H9 (cell line): ENCODE data around the gene PTPRJ. TPM values are rescaled to one million over a fixed set of nuclear protein-coding genes. Genes with fewer than 3 reads are reported as not detected.

Experiments used
- DNase-seq: peaks from one replicate; pipeline ENCODE4 v3.0.0-alpha.2; 2017
- H2AFZ ChIP-seq: one replicate; pipeline ENCODE4 v1.6.1; 2013; ENCODE audit warnings: mild to moderate bottlenecking, low read length, control low read depth, moderate library complexity
- H2AK5ac ChIP-seq: 2 replicates; pipeline ENCODE4 v1.6.1; 2013; ENCODE audit warnings: low read length, control low read depth, mixed read lengths; ENCODE audit not compliant: insufficient read length
- H2BK120ac ChIP-seq: one replicate; pipeline ENCODE4 v1.6.1; 2013; ENCODE audit warnings: low read depth, mild to moderate bottlenecking, low read length, control low read depth, inconsistent platforms; ENCODE audit not compliant: poor library complexity, severe bottlenecking
- H2BK12ac ChIP-seq: 2 replicates; pipeline ENCODE4 v1.6.1; 2013; ENCODE audit warnings: low read length, control low read depth, mixed read lengths, low read depth; ENCODE audit not compliant: insufficient read length
- H2BK15ac ChIP-seq: 2 replicates; pipeline ENCODE4 v1.6.1; 2013; ENCODE audit warnings: low read depth, low read length, control low read depth
- H2BK20ac ChIP-seq: one replicate; pipeline ENCODE4 v1.6.1; 2013; ENCODE audit warnings: low read depth, mild to moderate bottlenecking, low read length, control low read depth, inconsistent platforms; ENCODE audit not compliant: poor library complexity, severe bottlenecking
- H2BK5ac ChIP-seq: 2 replicates; pipeline ENCODE4 v1.6.1; 2013; ENCODE audit warnings: low read length, control low read depth, mixed read lengths; ENCODE audit not compliant: insufficient read length
- H3K14ac ChIP-seq: 2 replicates; pipeline ENCODE4 v1.6.1; 2013; ENCODE audit warnings: low read length, control low read depth; ENCODE audit not compliant: insufficient read depth
- H3K18ac ChIP-seq: 2 replicates; pipeline ENCODE4 v1.6.1; 2013; ENCODE audit warnings: low read depth, mild to moderate bottlenecking, mixed read lengths, low read length, control low read depth; ENCODE audit not compliant: insufficient read length
- H3K23ac ChIP-seq: 2 replicates; pipeline ENCODE4 v1.6.1; 2013; ENCODE audit warnings: low read length, control low read depth, mixed read lengths, low read depth; ENCODE audit not compliant: insufficient read length
- H3K23me2 ChIP-seq: 2 replicates; pipeline ENCODE4 v1.6.1; 2013; ENCODE audit warnings: low read depth, mild to moderate bottlenecking, mixed read lengths, low read length, control low read depth; ENCODE audit not compliant: insufficient read length, poor library complexity, severe bottlenecking
- H3K27ac ChIP-seq: 2 replicates; pipeline ENCODE4 v1.5.1; 2013; ENCODE audit warnings: low read length, control low read depth, mixed read lengths, low read depth; ENCODE audit not compliant: insufficient read length
- H3K27me3 ChIP-seq: 2 replicates; pipeline ENCODE4 v1.6.1; 2013; ENCODE audit warnings: low read length, control low read depth, inconsistent platforms; ENCODE audit not compliant: insufficient read depth
- H3K4ac ChIP-seq: 2 replicates; pipeline ENCODE4 v1.6.1; 2013; ENCODE audit warnings: low read depth, mild to moderate bottlenecking, control low read depth, inconsistent platforms, low read length, moderate library complexity
- H3K4me1 ChIP-seq: 2 replicates; pipeline ENCODE4 v1.6.1; 2013; ENCODE audit warnings: low read length, control low read depth, inconsistent platforms; ENCODE audit not compliant: insufficient read depth
- H3K4me2 ChIP-seq: 2 replicates; pipeline ENCODE4 v1.6.1; 2013; ENCODE audit warnings: low read length, control low read depth, mixed read lengths; ENCODE audit not compliant: insufficient read length, insufficient read depth
- H3K56ac ChIP-seq: 2 replicates; pipeline ENCODE4 v1.6.1; 2013; ENCODE audit warnings: low read depth, mild to moderate bottlenecking, mixed read lengths, low read length, control low read depth; ENCODE audit not compliant: insufficient read length
- H3K79me1 ChIP-seq: 2 replicates; pipeline ENCODE4 v1.6.1; 2013; ENCODE audit warnings: low read depth, mild to moderate bottlenecking, moderate library complexity, low read length, control low read depth, inconsistent platforms; ENCODE audit not compliant: insufficient read depth, poor library complexity, severe bottlenecking
- H3K79me2 ChIP-seq: 2 replicates; pipeline ENCODE4 v1.6.1; 2013; ENCODE audit warnings: low read length, control low read depth, inconsistent platforms; ENCODE audit not compliant: insufficient read depth
- H3K9ac ChIP-seq: 2 replicates; pipeline ENCODE4 v1.6.1; 2013; ENCODE audit warnings: low read length, control low read depth, mixed read lengths; ENCODE audit not compliant: insufficient read length; ENCODE audit errors: extremely low read depth
- H3K9me3 ChIP-seq: one replicate; pipeline ENCODE4 v1.6.1; 2013; ENCODE audit warnings: low read depth, low read length, inconsistent platforms; ENCODE audit not compliant: control insufficient read depth
- H3T11ph ChIP-seq: one replicate; pipeline ENCODE4 v1.6.1; 2013; ENCODE audit warnings: mild to moderate bottlenecking, low read length, control low read depth, inconsistent platforms
- H4K20me1 ChIP-seq: one replicate; pipeline ENCODE4 v1.6.1; 2013; ENCODE audit not compliant: control insufficient read depth, insufficient read length, insufficient read depth
- H4K5ac ChIP-seq: 2 replicates; pipeline ENCODE4 v1.6.1; 2013; ENCODE audit warnings: low read depth, mild to moderate bottlenecking, mixed read lengths, low read length, control low read depth; ENCODE audit not compliant: insufficient read length
- H4K8ac ChIP-seq: replicated peaks from 2 replicates; pipeline ENCODE4 v1.6.1; 2013; ENCODE audit warnings: low read length, control low read depth, mixed read lengths, low read depth; ENCODE audit not compliant: insufficient read length
- H4K91ac ChIP-seq: 2 replicates; pipeline ENCODE4 v1.6.1; 2013; ENCODE audit warnings: low read depth, mild to moderate bottlenecking, moderate library complexity, mixed read lengths, low read length, control low read depth; ENCODE audit not compliant: insufficient read length
- H3K27ac Mint-ChIP-seq, 3 experiments: 2 replicates in 2 of 3; 3 replicates in 1 of 3; pipeline ENCODE4 v1.8.0; 2020 to 2021; ENCODE audit warnings: mixed read lengths in 3 of 3, mild to moderate bottlenecking in 1 of 3, moderate library complexity in 1 of 3
- H3K27me3 Mint-ChIP-seq: 2 replicates; pipeline ENCODE4 v1.8.0; 2021; ENCODE audit warnings: low read depth, mild to moderate bottlenecking, moderate library complexity, mixed read lengths
- H3K36me3 Mint-ChIP-seq, 3 experiments: 2 replicates in 2 of 3; 3 replicates in 1 of 3; pipeline ENCODE4 v1.8.0; 2020 to 2021; ENCODE audit warnings: low read depth in 3 of 3, mixed read lengths in 3 of 3; ENCODE audit not compliant: insufficient read depth in 1 of 3
- H3K4me1 Mint-ChIP-seq, 2 experiments: 2 replicates each; pipeline ENCODE4 v1.8.0; 2020; ENCODE audit warnings: mixed read lengths in 2 of 2
- H3K4me3 Mint-ChIP-seq, 2 experiments: 2 replicates in 1 of 2; 3 replicates in 1 of 2; pipeline ENCODE4 v1.8.0; 2020 to 2021; ENCODE audit warnings: mild to moderate bottlenecking in 2 of 2, mixed read lengths in 2 of 2, moderate library complexity in 1 of 2
- H3K9me3 Mint-ChIP-seq, 2 experiments: 2 replicates in 1 of 2; 3 replicates in 1 of 2; pipeline ENCODE4 v1.8.0; 2020; ENCODE audit warnings: mild to moderate bottlenecking in 2 of 2, mixed read lengths in 2 of 2, moderate library complexity in 1 of 2
- WGBS: extraction: QIAGEN DNeasy Blood & Tissue Kit; methylation state at CpG from one replicate; pipeline ENCODE4 v1.1.7; 2013; ENCODE audit warnings: missing lambda C conversion rate, low lambda C conversion rate, mixed read lengths; ENCODE audit not compliant: insufficient read length; ENCODE audit errors: extremely low coverage; 5-methylcytosine and 5-hydroxymethylcytosine counted together
- total RNA-seq: library from RNA; stranded (reverse); gene quantifications from 2 replicates; pipeline ENCODE4 v1.2.1, GENCODE V29; 2021
- TF ChIP-seq, protein P1 (sequence below): fragments of 200-600 bp; sonication (generic); conservative IDR thresholded peaks from 3 replicates; pipeline ENCODE4 v1.8.0; 2021; ENCODE audit warnings: antibody characterized with exemption, mild to moderate bottlenecking

Gene PTPRJ
- total RNA-seq, 1 experiment from 2014 or later, result 10.6 TPM

DNA sequence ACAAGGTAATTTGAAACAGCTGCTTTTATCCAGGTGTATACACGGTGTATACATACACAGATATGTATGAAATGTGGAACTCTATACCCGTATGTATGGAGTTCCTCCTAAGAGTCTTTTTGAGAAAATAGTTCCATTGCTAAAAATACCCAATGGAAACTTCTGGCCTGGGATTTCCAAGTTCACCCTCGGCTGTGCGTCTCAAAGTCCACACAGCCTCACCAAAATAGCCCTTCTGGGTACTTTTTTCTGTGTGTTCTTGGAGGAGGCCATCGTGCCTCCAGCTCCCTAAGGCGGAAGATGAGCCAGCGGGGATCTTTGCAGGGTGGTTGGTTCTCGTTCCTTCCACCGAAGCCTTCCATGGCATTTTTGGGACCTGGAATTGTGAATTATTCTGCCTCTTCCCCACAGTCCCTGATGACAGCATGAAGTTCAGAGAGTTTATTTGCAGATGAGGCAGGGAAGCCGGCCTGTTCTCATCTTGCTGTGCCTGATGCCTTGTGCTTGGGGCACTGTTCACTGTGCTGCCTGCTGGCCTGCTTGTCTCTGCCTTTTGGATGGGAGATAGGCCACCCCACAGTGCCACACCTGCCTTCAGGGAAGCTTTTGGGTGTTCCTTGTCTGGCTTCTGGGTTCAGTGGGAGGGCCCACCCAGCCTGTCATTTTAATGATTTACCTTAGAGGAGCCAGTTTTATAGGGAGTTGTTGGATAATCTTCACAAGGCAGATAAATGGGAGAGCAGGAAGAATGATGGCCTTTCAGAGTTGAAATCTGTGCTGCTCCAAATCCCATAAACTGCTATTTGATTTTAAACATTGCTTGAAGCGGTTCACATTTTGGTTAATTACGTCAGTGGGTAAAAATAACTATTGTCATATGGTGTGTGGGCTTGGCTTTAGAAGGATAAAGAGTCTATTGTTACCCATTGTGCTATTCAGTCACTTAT is 123.5 kb downstream of the PTPRJ start:
- no peak overlapping the region for H3K14ac ChIP-seq
- Mint-ChIP-seq H3K36me3 (no peaks in the 10 kb centered on the region), H3K27me3 (no peaks in the 10 kb centered on the region), H3K9me3 (no peaks in the 10 kb centered on the region), H3K4me3 (no peak overlapping the region), H3K27ac (no peak overlapping the region; a peak in 1 of 7 replicates), H3K4me1 (peaks cover 27 to 41% of the 10 kb centered on the region in 2 experiments)
- H3K56ac ChIP-seq, result no peak overlapping the region
- H4K20me1 ChIP-seq, result peaks cover 3% of the 10 kb centered on the region
- H2BK120ac ChIP-seq, result no peak overlapping the region
- TF ChIP-seq, protein P1, sequence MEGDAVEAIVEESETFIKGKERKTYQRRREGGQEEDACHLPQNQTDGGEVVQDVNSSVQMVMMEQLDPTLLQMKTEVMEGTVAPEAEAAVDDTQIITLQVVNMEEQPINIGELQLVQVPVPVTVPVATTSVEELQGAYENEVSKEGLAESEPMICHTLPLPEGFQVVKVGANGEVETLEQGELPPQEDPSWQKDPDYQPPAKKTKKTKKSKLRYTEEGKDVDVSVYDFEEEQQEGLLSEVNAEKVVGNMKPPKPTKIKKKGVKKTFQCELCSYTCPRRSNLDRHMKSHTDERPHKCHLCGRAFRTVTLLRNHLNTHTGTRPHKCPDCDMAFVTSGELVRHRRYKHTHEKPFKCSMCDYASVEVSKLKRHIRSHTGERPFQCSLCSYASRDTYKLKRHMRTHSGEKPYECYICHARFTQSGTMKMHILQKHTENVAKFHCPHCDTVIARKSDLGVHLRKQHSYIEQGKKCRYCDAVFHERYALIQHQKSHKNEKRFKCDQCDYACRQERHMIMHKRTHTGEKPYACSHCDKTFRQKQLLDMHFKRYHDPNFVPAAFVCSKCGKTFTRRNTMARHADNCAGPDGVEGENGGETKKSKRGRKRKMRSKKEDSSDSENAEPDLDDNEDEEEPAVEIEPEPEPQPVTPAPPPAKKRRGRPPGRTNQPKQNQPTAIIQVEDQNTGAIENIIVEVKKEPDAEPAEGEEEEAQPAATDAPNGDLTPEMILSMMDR, result no peak
- H3K4me1 ChIP-seq, result peaks cover 2% of the 10 kb centered on the region
- H2BK20ac ChIP-seq, result no peak overlapping the region
- H4K5ac ChIP-seq, result no peak overlapping the region
- H3K9me3 ChIP-seq, result no peaks in the 10 kb centered on the region
- no peak overlapping the region for H2BK15ac ChIP-seq
- H3K23me2 ChIP-seq, result no peaks in the 10 kb centered on the region
- H2AFZ ChIP-seq, result no peak overlapping the region
- no peaks in the 10 kb centered on the region for H3K79me1 ChIP-seq
- WGBS, result no CpG with 5 or more reads among the region's 12 CpGs
- no peaks in the 10 kb centered on the region for H3K79me2 ChIP-seq
- no peak overlapping the region for H4K8ac ChIP-seq
- DNase-seq, result no peak
- H4K91ac ChIP-seq, result no peak overlapping the region
- H3K18ac ChIP-seq, result no peak overlapping the region
- H2BK5ac ChIP-seq, result no peak overlapping the region
- no peak overlapping the region for H3K23ac ChIP-seq
- no peak overlapping the region for H3K4ac ChIP-seq
- no peak overlapping the region for H3K27ac ChIP-seq
- H3K9ac ChIP-seq, result no peak overlapping the region
- no peak overlapping the region for H2AK5ac ChIP-seq
- H3T11ph ChIP-seq, result no peak overlapping the region
- no peak overlapping the region for H3K4me2 ChIP-seq
- H3K27me3 ChIP-seq, result no peaks in the 10 kb centered on the region
- no peak overlapping the region for H2BK12ac ChIP-seq
